ENCODE results near the gene ARID5B.

ARID5B gene

GRCh38 chr10:61964949-61965702, 63.6 kb downstream of the ARID5B start:
- WGBS (ENCODE audit: insufficient coverage), result 100% methylated on average over 2 of the region's 7 CpGs
- ChIA-PET CTCF (no interaction called here), POLR2A (no interaction called here)
- Histone ChIP-seq H3K4me1 (ENCODE audit: control extremely low read depth in 1 of 4, control insufficient read depth in 4 of 4, insufficient read depth in 4 of 4, low read length in 3 of 4) (no peaks in the 10 kb centered on the region), H3K4me3 (ENCODE audit: control insufficient read depth in 1 of 7, extremely low read depth in 1 of 7, insufficient read depth in 4 of 7, low read depth in 2 of 7, low read length in 6 of 7) (no peak overlapping the region), H3K27ac (ENCODE audit: insufficient read depth in 1 of 2, low read depth in 1 of 2, low read length in 2 of 2, poor library complexity in 1 of 2, severe bottlenecking in 2 of 2) (no peak overlapping the region), H3K36me3 (ENCODE audit: control insufficient read depth in 4 of 4, insufficient read depth in 4 of 4, low read length in 3 of 4) (peaks cover 3 to 33% (median 15%) of the 10 kb centered on the region in 4 experiments), H3K27me3 (replicated peaks in 2 of 5; ENCODE audit: control insufficient read depth in 4 of 5, insufficient read depth in 5 of 5, low read length in 4 of 5) (no peaks in the 10 kb centered on the region), H3K9me3 (ENCODE audit: control extremely low read depth in 1 of 5, control insufficient read depth in 4 of 5, insufficient read depth in 2 of 5, low read depth in 1 of 5, low read length in 4 of 5) (peaks cover 0 to 3% (median 0%) of the 10 kb centered on the region in 5 experiments)
- no peak for DNase-seq

- DNase-seq, result no peak
- peaks cover 3 to 33% (median 15%) of the 10 kb centered on the region in 4 experiments for H3K36me3 ChIP-seq (ENCODE audit: control insufficient read depth in 4 of 4, insufficient read depth in 4 of 4, low read length in 3 of 4)
- CTCF ChIA-PET, result no interaction called here
- no peak overlapping the region for H3K27ac ChIP-seq (ENCODE audit: insufficient read depth in 1 of 2, low read depth in 1 of 2, low read length in 2 of 2, poor library complexity in 1 of 2, severe bottlenecking in 2 of 2)
- H3K27me3 ChIP-seq (replicated peaks in 2 of 5; ENCODE audit: control insufficient read depth in 4 of 5, insufficient read depth in 5 of 5, low read length in 4 of 5), result no peaks in the 10 kb centered on the region
- peaks cover 0 to 3% (median 0%) of the 10 kb centered on the region in 5 experiments for H3K9me3 ChIP-seq (ENCODE audit: control extremely low read depth in 1 of 5, control insufficient read depth in 4 of 5, insufficient read depth in 2 of 5, low read depth in 1 of 5, low read length in 4 of 5)
- POLR2A ChIA-PET, result no interaction called here
- WGBS (ENCODE audit: insufficient coverage), result 100% methylated on average over 1 of the region's 3 CpGs
- H3K4me3 ChIP-seq (ENCODE audit: control insufficient read depth in 1 of 7, extremely low read depth in 1 of 7, insufficient read depth in 4 of 7, low read depth in 2 of 7, low read length in 6 of 7), result no peak overlapping the region
- H3K4me1 ChIP-seq (ENCODE audit: control extremely low read depth in 1 of 4, control insufficient read depth in 4 of 4, insufficient read depth in 4 of 4, low read length in 3 of 4), result no peaks in the 10 kb centered on the region
These were observed 64.3 kb downstream of the ARID5B start for GRCh38 chr10:61965703-61966395.

GRCh38 chr10:61967298-61967697, 65.8 kb downstream of the ARID5B start:
- no peak overlapping the region for H3K4me3 ChIP-seq (ENCODE audit: control insufficient read depth in 1 of 7, extremely low read depth in 1 of 7, insufficient read depth in 4 of 7, low read depth in 2 of 7, low read length in 6 of 7)
- H3K27ac ChIP-seq (ENCODE audit: insufficient read depth in 1 of 2, low read depth in 1 of 2, low read length in 2 of 2, poor library complexity in 1 of 2, severe bottlenecking in 2 of 2), result no peak overlapping the region
- WGBS (ENCODE audit: insufficient coverage), result 93% methylated on average over 3 of the region's 4 CpGs
- peaks cover 0 to 3% (median 0%) of the 10 kb centered on the region in 5 experiments for H3K9me3 ChIP-seq (ENCODE audit: control extremely low read depth in 1 of 5, control insufficient read depth in 4 of 5, insufficient read depth in 2 of 5, low read depth in 1 of 5, low read length in 4 of 5)
- CTCF ChIA-PET, result no interaction called here
- POLR2A ChIA-PET, result interaction anchor here (0.6 kb wide), 1 partner anchor 14 kb away, joined by 3 read pairs; no protein-coding TSS in a partner anchor
- H3K36me3 ChIP-seq (ENCODE audit: control insufficient read depth in 4 of 4, insufficient read depth in 4 of 4, low read length in 3 of 4), result peaks cover 3 to 27% (median 15%) of the 10 kb centered on the region in 4 experiments
- no peak for DNase-seq
- H3K4me1 ChIP-seq (ENCODE audit: control extremely low read depth in 1 of 4, control insufficient read depth in 4 of 4, insufficient read depth in 4 of 4, low read length in 3 of 4), result no peaks in the 10 kb centered on the region
- no peaks in the 10 kb centered on the region for H3K27me3 ChIP-seq (replicated peaks in 2 of 5; ENCODE audit: control insufficient read depth in 4 of 5, insufficient read depth in 5 of 5, low read length in 4 of 5)

GRCh38 chr10:61970182-61971002, 68.9 kb downstream of the ARID5B start:
- H3K36me3 ChIP-seq (ENCODE audit: control insufficient read depth in 4 of 4, insufficient read depth in 4 of 4, low read length in 3 of 4), result peaks cover 3 to 18% (median 11%) of the 10 kb centered on the region in 4 experiments
- ChIA-PET POLR2A (no interaction called here), CTCF (no interaction called here)
- no peaks in the 10 kb centered on the region for H3K27me3 ChIP-seq (replicated peaks in 2 of 5; ENCODE audit: control insufficient read depth in 4 of 5, insufficient read depth in 5 of 5, low read length in 4 of 5)
- peaks cover 0 to 8% (median 6%) of the 10 kb centered on the region in 4 experiments for H3K4me1 ChIP-seq (ENCODE audit: control extremely low read depth in 1 of 4, control insufficient read depth in 4 of 4, insufficient read depth in 4 of 4, low read length in 3 of 4)
- H3K27ac ChIP-seq (ENCODE audit: insufficient read depth in 1 of 2, low read depth in 1 of 2, low read length in 2 of 2, poor library complexity in 1 of 2, severe bottlenecking in 2 of 2), result no peak overlapping the region
- WGBS (ENCODE audit: insufficient coverage), result 95% methylated on average over 4 of the region's 6 CpGs
- DNase-seq, result no peak
- no peak overlapping the region for H3K4me3 ChIP-seq (ENCODE audit: control insufficient read depth in 1 of 7, extremely low read depth in 1 of 7, insufficient read depth in 4 of 7, low read depth in 2 of 7, low read length in 6 of 7)
- peaks cover 0 to 3% (median 0%) of the 10 kb centered on the region in 5 experiments for H3K9me3 ChIP-seq (ENCODE audit: control extremely low read depth in 1 of 5, control insufficient read depth in 4 of 5, insufficient read depth in 2 of 5, low read depth in 1 of 5, low read length in 4 of 5)

GRCh38 chr10:61971003-61971325, 69.5 kb downstream of the ARID5B start:
- Histone ChIP-seq H3K4me3 (ENCODE audit: control insufficient read depth in 1 of 7, extremely low read depth in 1 of 7, insufficient read depth in 4 of 7, low read depth in 2 of 7, low read length in 6 of 7) (no peak overlapping the region), H3K27ac (ENCODE audit: insufficient read depth in 1 of 2, low read depth in 1 of 2, low read length in 2 of 2, poor library complexity in 1 of 2, severe bottlenecking in 2 of 2) (no peak overlapping the region), H3K27me3 (replicated peaks in 2 of 5; ENCODE audit: control insufficient read depth in 4 of 5, insufficient read depth in 5 of 5, low read length in 4 of 5) (no peaks in the 10 kb centered on the region), H3K9me3 (ENCODE audit: control extremely low read depth in 1 of 5, control insufficient read depth in 4 of 5, insufficient read depth in 2 of 5, low read depth in 1 of 5, low read length in 4 of 5) (no peaks in the 10 kb centered on the region), H3K36me3 (ENCODE audit: control insufficient read depth in 4 of 4, insufficient read depth in 4 of 4, low read length in 3 of 4) (peaks cover 3 to 18% (median 10%) of the 10 kb centered on the region in 4 experiments), H3K4me1 (ENCODE audit: control extremely low read depth in 1 of 4, control insufficient read depth in 4 of 4, insufficient read depth in 4 of 4, low read length in 3 of 4) (peaks cover 0 to 9% (median 6%) of the 10 kb centered on the region in 4 experiments)
- ChIA-PET CTCF (no interaction called here), POLR2A (no interaction called here)
- no peak for DNase-seq

GRCh38 chr10:61973169-61973568, 71.7 kb downstream of the ARID5B start:
- H3K36me3 ChIP-seq (ENCODE audit: control insufficient read depth in 4 of 4, insufficient read depth in 4 of 4, low read length in 3 of 4), result peaks cover 0 to 10% (median 5%) of the 10 kb centered on the region in 4 experiments
- H3K27me3 ChIP-seq (replicated peaks in 2 of 5; ENCODE audit: control insufficient read depth in 4 of 5, insufficient read depth in 5 of 5, low read length in 4 of 5), result no peaks in the 10 kb centered on the region
- H3K4me3 ChIP-seq (ENCODE audit: control insufficient read depth in 1 of 7, extremely low read depth in 1 of 7, insufficient read depth in 4 of 7, low read depth in 2 of 7, low read length in 6 of 7), result no peak overlapping the region
- H3K4me1 ChIP-seq (ENCODE audit: control extremely low read depth in 1 of 4, control insufficient read depth in 4 of 4, insufficient read depth in 4 of 4, low read length in 3 of 4), result peaks cover 0 to 9% (median 6%) of the 10 kb centered on the region in 4 experiments
- H3K9me3 ChIP-seq (ENCODE audit: control extremely low read depth in 1 of 5, control insufficient read depth in 4 of 5, insufficient read depth in 2 of 5, low read depth in 1 of 5, low read length in 4 of 5), result no peaks in the 10 kb centered on the region
- no peak overlapping the region for H3K27ac ChIP-seq (ENCODE audit: insufficient read depth in 1 of 2, low read depth in 1 of 2, low read length in 2 of 2, poor library complexity in 1 of 2, severe bottlenecking in 2 of 2)
- ChIA-PET POLR2A (interaction anchor here (0.5 kb wide), 1 partner anchor 66 kb away, joined by 3 read pairs; no protein-coding TSS in a partner anchor), CTCF (interaction anchor here (1.3 kb wide), 1 partner anchor 11 kb away, joined by 6 read pairs; no protein-coding TSS in a partner anchor)
- DNase-seq, result no peak
- WGBS (ENCODE audit: insufficient coverage), result 84% methylated on average over 2 of the region's 2 CpGs
